Measurements from ENCODE around the gene PTBP1. TPM values are rescaled to one million over a fixed set of nuclear protein-coding genes. Genes with fewer than 3 reads are reported as not detected.

The PTBP1 gene
- total and polyA plus RNA-seq, 4 donors, result 72.9 to 147 (median 87.3) TPM

- Histone ChIP-seq H3K4me1 (ENCODE audit: control insufficient read depth in 4 of 4, insufficient read depth in 4 of 4, low read length in 3 of 4) (no peaks in the 10 kb centered on the region), H3K4me3 (ENCODE audit: low read depth in 1 of 3, low read length in 3 of 3) (no peak overlapping the region), H3K9me3 (ENCODE audit: control insufficient read depth in 4 of 4, low read length in 3 of 4) (no peaks in the 10 kb centered on the region), H3K36me3 (ENCODE audit: control insufficient read depth in 4 of 4, insufficient read depth in 3 of 4, low read depth in 1 of 4, low read length in 3 of 4) (no peaks in the 10 kb centered on the region), H3K9ac (ENCODE audit: low read depth in 1 of 2, low read length in 2 of 2) (no peak overlapping the region), H3K27me3 (ENCODE audit: control insufficient read depth in 4 of 4, insufficient read depth in 4 of 4, low read length in 3 of 4) (no peaks in the 10 kb centered on the region), H3K27ac (ENCODE audit: low read depth in 1 of 2, low read length in 2 of 2) (peak overlapping the region in 1 of 2 donors; percentile 54)
- TF ChIP-seq, protein P1, sequence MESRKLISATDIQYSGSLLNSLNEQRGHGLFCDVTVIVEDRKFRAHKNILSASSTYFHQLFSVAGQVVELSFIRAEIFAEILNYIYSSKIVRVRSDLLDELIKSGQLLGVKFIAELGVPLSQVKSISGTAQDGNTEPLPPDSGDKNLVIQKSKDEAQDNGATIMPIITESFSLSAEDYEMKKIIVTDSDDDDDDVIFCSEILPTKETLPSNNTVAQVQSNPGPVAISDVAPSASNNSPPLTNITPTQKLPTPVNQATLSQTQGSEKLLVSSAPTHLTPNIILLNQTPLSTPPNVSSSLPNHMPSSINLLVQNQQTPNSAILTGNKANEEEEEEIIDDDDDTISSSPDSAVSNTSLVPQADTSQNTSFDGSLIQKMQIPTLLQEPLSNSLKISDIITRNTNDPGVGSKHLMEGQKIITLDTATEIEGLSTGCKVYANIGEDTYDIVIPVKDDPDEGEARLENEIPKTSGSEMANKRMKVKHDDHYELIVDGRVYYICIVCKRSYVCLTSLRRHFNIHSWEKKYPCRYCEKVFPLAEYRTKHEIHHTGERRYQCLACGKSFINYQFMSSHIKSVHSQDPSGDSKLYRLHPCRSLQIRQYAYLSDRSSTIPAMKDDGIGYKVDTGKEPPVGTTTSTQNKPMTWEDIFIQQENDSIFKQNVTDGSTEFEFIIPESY (IDR thresholded peaks at IDR 0.05), result no peak
- TF ChIP-seq, protein P2, sequence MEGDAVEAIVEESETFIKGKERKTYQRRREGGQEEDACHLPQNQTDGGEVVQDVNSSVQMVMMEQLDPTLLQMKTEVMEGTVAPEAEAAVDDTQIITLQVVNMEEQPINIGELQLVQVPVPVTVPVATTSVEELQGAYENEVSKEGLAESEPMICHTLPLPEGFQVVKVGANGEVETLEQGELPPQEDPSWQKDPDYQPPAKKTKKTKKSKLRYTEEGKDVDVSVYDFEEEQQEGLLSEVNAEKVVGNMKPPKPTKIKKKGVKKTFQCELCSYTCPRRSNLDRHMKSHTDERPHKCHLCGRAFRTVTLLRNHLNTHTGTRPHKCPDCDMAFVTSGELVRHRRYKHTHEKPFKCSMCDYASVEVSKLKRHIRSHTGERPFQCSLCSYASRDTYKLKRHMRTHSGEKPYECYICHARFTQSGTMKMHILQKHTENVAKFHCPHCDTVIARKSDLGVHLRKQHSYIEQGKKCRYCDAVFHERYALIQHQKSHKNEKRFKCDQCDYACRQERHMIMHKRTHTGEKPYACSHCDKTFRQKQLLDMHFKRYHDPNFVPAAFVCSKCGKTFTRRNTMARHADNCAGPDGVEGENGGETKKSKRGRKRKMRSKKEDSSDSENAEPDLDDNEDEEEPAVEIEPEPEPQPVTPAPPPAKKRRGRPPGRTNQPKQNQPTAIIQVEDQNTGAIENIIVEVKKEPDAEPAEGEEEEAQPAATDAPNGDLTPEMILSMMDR (IDR thresholded peaks at IDR 0.05; ENCODE audit: low read depth, low read length, missing input control), result no peak
- DNase-seq (ENCODE audit: low spot score), result no peak
- 74% methylated on average over 11 of the region's 11 CpGs for WGBS
Measured at GRCh38 chr19:788686-788982, 8.6 kb upstream of the PTBP1 start.

DNA sequence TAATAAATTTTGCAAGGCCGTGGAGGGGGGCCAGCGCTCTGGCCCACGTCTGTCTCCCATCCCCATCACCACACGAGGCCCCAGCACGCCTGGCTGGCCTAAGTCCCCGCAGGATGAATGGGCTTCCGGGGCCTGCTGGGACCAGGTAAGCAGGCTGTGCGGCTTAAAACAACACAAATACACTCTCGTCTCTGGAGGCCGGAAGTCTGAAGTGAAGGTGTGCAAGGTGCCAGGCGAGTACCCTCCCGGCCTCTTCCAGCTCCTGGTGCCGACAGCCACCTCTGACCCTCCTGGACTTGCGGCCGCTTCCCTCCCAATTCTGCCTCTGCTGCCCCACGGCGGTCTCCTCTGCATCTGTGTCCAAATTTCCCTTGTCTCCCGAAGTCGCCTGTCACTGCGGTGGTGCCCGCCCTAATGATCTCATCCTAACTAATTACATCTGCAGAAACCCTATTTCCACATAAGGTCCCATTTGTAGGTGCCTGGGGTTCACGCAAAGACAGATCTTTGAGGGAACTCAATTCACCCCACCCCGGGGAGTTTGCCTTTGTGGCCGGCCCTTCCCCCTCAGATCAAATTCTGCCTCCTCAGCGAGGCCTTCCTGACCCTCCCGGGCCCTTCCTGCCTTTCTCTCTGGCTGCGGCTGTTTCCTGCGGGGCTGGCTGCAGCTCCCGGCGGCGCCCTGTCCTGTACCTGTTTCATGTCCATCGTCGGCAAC is 8.1 kb upstream of the PTBP1 start:
- Histone ChIP-seq H3K36me3 (ENCODE audit: control insufficient read depth in 4 of 4, insufficient read depth in 3 of 4, low read depth in 1 of 4, low read length in 3 of 4) (no peaks in the 10 kb centered on the region), H3K9ac (ENCODE audit: low read depth in 1 of 2, low read length in 2 of 2) (no peak overlapping the region), H3K4me3 (ENCODE audit: low read depth in 1 of 3, low read length in 3 of 3) (no peak overlapping the region), H3K27ac (ENCODE audit: low read depth in 1 of 2, low read length in 2 of 2) (peak overlapping the region; percentile 54 to 57), H3K27me3 (ENCODE audit: control insufficient read depth in 4 of 4, insufficient read depth in 4 of 4, low read length in 3 of 4) (no peaks in the 10 kb centered on the region), H3K9me3 (ENCODE audit: control insufficient read depth in 4 of 4, low read length in 3 of 4) (no peaks in the 10 kb centered on the region), H3K4me1 (ENCODE audit: control insufficient read depth in 4 of 4, insufficient read depth in 4 of 4, low read length in 3 of 4) (no peaks in the 10 kb centered on the region)
- TF ChIP-seq SP1 (IDR thresholded peaks at IDR 0.05) (peak; percentile 18), NR2F2 (IDR thresholded peaks at IDR 0.05) (peak; percentile 78)
- TF ChIP-seq, protein P2 (IDR thresholded peaks at IDR 0.05; ENCODE audit: low read depth, low read length, missing input control), result no peak
- DNase-seq (ENCODE audit: low spot score), result no peak
- WGBS, result 55% methylated on average over 33 of the region's 33 CpGs

DNA sequence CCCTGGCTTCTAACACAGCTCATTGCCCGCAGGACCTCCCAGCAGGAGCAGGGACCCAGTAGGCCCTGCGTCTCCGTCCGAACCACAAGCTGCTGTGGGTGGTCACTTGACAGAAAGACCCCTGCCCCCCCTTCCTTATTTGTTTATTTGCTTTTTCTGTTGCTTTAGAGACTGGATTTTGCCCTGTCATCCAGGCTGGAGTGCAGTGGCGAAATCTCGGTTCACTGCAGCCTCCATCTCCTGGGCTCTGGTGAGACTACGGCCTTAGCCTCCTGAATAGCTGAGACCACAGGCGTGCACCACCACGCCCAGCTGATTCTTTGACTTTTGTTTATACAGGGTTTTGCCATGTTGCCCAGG is 7.6 kb upstream of the PTBP1 start:
- Histone ChIP-seq H3K27ac (ENCODE audit: low read depth in 1 of 2, low read length in 2 of 2) (peak overlapping the region; percentile 54 to 57), H3K4me1 (ENCODE audit: control insufficient read depth in 4 of 4, insufficient read depth in 4 of 4, low read length in 3 of 4) (no peaks in the 10 kb centered on the region), H3K27me3 (ENCODE audit: control insufficient read depth in 4 of 4, insufficient read depth in 4 of 4, low read length in 3 of 4) (no peaks in the 10 kb centered on the region), H3K36me3 (ENCODE audit: control insufficient read depth in 4 of 4, insufficient read depth in 3 of 4, low read depth in 1 of 4, low read length in 3 of 4) (no peaks in the 10 kb centered on the region), H3K9ac (ENCODE audit: low read depth in 1 of 2, low read length in 2 of 2) (no peak overlapping the region), H3K9me3 (ENCODE audit: control insufficient read depth in 4 of 4, low read length in 3 of 4) (no peaks in the 10 kb centered on the region), H3K4me3 (ENCODE audit: low read depth in 1 of 3, low read length in 3 of 3) (no peak overlapping the region)
- no peak for DNase-seq (ENCODE audit: low spot score)
- 75% methylated on average over 9 of the region's 9 CpGs for WGBS
- no peak for TF ChIP-seq REST (IDR thresholded peaks at IDR 0.05)
- no peak for TF ChIP-seq HNF4A (conservative IDR thresholded peaks at IDR 0.05)
- no peak for TF ChIP-seq FOXA1 (IDR thresholded peaks at IDR 0.05)
- TF ChIP-seq ATF3 (IDR thresholded peaks at IDR 0.05), result no peak
- no peak for TF ChIP-seq NR2F2 (IDR thresholded peaks at IDR 0.05)
- TF ChIP-seq JUND (IDR thresholded peaks at IDR 0.05), result no peak
- TF ChIP-seq TAF1 (conservative IDR thresholded peaks at IDR 0.05), result no peak
- TF ChIP-seq, protein P1 (IDR thresholded peaks at IDR 0.05), result no peak
- TF ChIP-seq, protein P3, sequence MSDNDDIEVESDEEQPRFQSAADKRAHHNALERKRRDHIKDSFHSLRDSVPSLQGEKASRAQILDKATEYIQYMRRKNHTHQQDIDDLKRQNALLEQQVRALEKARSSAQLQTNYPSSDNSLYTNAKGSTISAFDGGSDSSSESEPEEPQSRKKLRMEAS (IDR thresholded peaks at IDR 0.05), result no peak
- TF ChIP-seq HNF4G (IDR thresholded peaks at IDR 0.05), result no peak
- TF ChIP-seq RXRA (IDR thresholded peaks at IDR 0.05), result no peak
- TF ChIP-seq YY1 (IDR thresholded peaks at IDR 0.05), result no peak
- TF ChIP-seq FOXA2 (IDR thresholded peaks at IDR 0.05), result no peak
- TF ChIP-seq SP1 (IDR thresholded peaks at IDR 0.05), result no peak

Measured in liver (tissue), 9 donors.